ENCODE measurements around the gene TCF4.

DNA sequence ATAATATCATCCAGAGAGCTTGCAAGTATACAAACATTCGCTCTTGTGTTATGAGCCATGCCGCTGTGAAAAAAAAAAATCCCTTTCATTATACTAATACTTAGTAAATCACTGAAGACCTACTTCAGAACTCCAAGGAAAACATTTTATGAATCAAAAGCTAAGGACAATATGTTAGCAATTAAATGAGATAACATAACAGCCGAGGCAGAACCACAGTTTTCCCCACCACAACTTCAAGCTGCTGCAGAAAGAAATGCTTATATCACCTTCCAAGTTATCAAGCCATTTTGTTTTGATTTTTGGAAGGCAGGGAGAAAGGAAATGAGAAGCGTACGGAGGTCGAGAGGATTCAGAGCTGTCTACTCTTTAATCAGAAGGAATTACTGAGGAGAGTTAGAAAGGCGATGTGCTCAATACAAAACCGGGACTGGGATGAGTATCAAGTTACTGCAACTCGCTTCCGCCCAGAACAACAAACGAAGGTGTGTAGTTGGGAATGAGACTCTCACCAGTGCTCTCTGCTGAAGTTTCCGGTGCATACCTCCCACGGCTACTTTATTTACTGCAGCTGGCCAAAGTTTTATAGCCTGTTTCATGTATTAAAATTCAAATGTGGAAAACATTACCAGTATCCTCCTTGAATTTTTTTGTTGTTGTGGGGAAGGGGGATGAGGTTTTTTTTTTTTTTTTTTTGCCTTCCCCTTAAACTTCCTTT lies 336.6 kb downstream of the TCF4 start:
- TF ChIP-seq, protein P1, sequence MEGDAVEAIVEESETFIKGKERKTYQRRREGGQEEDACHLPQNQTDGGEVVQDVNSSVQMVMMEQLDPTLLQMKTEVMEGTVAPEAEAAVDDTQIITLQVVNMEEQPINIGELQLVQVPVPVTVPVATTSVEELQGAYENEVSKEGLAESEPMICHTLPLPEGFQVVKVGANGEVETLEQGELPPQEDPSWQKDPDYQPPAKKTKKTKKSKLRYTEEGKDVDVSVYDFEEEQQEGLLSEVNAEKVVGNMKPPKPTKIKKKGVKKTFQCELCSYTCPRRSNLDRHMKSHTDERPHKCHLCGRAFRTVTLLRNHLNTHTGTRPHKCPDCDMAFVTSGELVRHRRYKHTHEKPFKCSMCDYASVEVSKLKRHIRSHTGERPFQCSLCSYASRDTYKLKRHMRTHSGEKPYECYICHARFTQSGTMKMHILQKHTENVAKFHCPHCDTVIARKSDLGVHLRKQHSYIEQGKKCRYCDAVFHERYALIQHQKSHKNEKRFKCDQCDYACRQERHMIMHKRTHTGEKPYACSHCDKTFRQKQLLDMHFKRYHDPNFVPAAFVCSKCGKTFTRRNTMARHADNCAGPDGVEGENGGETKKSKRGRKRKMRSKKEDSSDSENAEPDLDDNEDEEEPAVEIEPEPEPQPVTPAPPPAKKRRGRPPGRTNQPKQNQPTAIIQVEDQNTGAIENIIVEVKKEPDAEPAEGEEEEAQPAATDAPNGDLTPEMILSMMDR (IDR thresholded peaks at IDR 0.05; ENCODE audit: low read length) = no peak
- no peak for TF ChIP-seq EZH2 (optimal IDR thresholded peaks at IDR 0.05; ENCODE audit: low read depth, low read length)
